HepG2 (cell line): Measurements from ENCODE around the gene TMEM200B.
"Not testable (repeated sequence)": the region's sequence is repeated elsewhere in the genome, so short reads cannot be mapped to it uniquely, and the experiment has no call there.

Experiments used
- CBFB ChIP-seq: sonication (generic); formaldehyde crosslinking; IDR thresholded peaks from 2 replicates; pipeline ENCODE4 v1.4.0; 2020; ENCODE audit warnings: missing genetic modification reagents
- CTCF ChIP-seq: sonication (generic); formaldehyde crosslinking; IDR thresholded peaks from 2 replicates; pipeline ENCODE4 v1.5.0; 2020; ENCODE audit warnings: mild to moderate bottlenecking, missing genetic modification reagents, moderate library complexity
- JUND ChIP-seq: sonication (generic); formaldehyde crosslinking; IDR thresholded peaks from 2 replicates; pipeline ENCODE4 v1.8.0; 2022; ENCODE audit warnings: mild to moderate bottlenecking, missing genetic modification reagents
- SAFB2 ChIP-seq: sonication (generic); formaldehyde crosslinking; IDR thresholded peaks from 2 replicates; pipeline ENCODE4 v1.5.1; 2020; ENCODE audit warnings: missing genetic modification reagents, low read depth, mild to moderate bottlenecking, borderline replicate concordance
- SALL2 ChIP-seq: sonication (generic); formaldehyde crosslinking; IDR thresholded peaks from 2 replicates; pipeline ENCODE4 v1.8.1; 2023; ENCODE audit warnings: mild to moderate bottlenecking, missing genetic modification reagents, inconsistent platforms
- SP2 ChIP-seq: sonication (generic); formaldehyde crosslinking; IDR thresholded peaks from 2 replicates; pipeline ENCODE4 v1.5.1; 2020; ENCODE audit warnings: mild to moderate bottlenecking, missing genetic modification reagents
- SRF ChIP-seq: IDR thresholded peaks from 2 replicates; pipeline ENCODE4 v1.6.1; 2011; ENCODE audit warnings: mild to moderate bottlenecking, low read depth, low read length, moderate library complexity
- ZNF232 ChIP-seq: sonication (generic); formaldehyde crosslinking; IDR thresholded peaks from 2 replicates; pipeline ENCODE4 v1.4.0; 2020; ENCODE audit warnings: missing genetic modification reagents, borderline replicate concordance
- ZNF235 ChIP-seq: sonication (generic); formaldehyde crosslinking; IDR thresholded peaks from 2 replicates; pipeline ENCODE4 v1.8.1; 2023; ENCODE audit warnings: mild to moderate bottlenecking, missing genetic modification reagents, borderline replicate concordance
- ZNF549 ChIP-seq: sonication (generic); formaldehyde crosslinking; IDR thresholded peaks from 2 replicates; pipeline ENCODE4 v1.5.0; 2020; ENCODE audit warnings: missing genetic modification reagents
- ZNF792 ChIP-seq: IDR thresholded peaks from 2 replicates; pipeline ENCODE4 v1.6.1; 2016
- TF ChIP-seq, protein P1 (sequence below), 2 experiments: sonication (generic) in 1 of 2; formaldehyde crosslinking in 1 of 2; IDR thresholded peaks; 2 replicates each; pipeline versions ENCODE4 v1.4.0 to v1.6.1; 2016 to 2020; ENCODE audit warnings: borderline replicate concordance in 1 of 2, low read depth in 1 of 2, mild to moderate bottlenecking in 1 of 2, missing genetic modification reagents in 1 of 2
- TF ChIP-seq, protein P2 (sequence below): sonication (generic); formaldehyde crosslinking; IDR thresholded peaks from 2 replicates; pipeline ENCODE4 v1.4.0; 2020; ENCODE audit warnings: missing genetic modification reagents

GRCh38 chr1:29131056-29131455, 7.4 kb upstream of the TMEM200B start:
- TF ChIP-seq ZNF232; SRF; CBFB (CRISPR knock-in tag); SALL2 (CRISPR knock-in tag); ZNF792 (CRISPR knock-in tag); CTCF (CRISPR knock-in tag); SP2 (CRISPR knock-in tag); ZNF235 (CRISPR knock-in tag); SAFB2 (CRISPR knock-in tag); JUND; ZNF549 (CRISPR knock-in tag): not testable (repeated sequence)
- TF ChIP-seq, protein P1, sequence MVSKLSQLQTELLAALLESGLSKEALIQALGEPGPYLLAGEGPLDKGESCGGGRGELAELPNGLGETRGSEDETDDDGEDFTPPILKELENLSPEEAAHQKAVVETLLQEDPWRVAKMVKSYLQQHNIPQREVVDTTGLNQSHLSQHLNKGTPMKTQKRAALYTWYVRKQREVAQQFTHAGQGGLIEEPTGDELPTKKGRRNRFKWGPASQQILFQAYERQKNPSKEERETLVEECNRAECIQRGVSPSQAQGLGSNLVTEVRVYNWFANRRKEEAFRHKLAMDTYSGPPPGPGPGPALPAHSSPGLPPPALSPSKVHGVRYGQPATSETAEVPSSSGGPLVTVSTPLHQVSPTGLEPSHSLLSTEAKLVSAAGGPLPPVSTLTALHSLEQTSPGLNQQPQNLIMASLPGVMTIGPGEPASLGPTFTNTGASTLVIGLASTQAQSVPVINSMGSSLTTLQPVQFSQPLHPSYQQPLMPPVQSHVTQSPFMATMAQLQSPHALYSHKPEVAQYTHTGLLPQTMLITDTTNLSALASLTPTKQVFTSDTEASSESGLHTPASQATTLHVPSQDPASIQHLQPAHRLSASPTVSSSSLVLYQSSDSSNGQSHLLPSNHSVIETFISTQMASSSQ (IDR thresholded peaks at IDR 0.05; ENCODE audit: low read depth) = not testable (repeated sequence)
- TF ChIP-seq, protein P1 (CRISPR knock-in tag; IDR thresholded peaks at IDR 0.05; ENCODE audit: borderline replicate concordance) = not testable (repeated sequence)
- TF ChIP-seq, protein P2, sequence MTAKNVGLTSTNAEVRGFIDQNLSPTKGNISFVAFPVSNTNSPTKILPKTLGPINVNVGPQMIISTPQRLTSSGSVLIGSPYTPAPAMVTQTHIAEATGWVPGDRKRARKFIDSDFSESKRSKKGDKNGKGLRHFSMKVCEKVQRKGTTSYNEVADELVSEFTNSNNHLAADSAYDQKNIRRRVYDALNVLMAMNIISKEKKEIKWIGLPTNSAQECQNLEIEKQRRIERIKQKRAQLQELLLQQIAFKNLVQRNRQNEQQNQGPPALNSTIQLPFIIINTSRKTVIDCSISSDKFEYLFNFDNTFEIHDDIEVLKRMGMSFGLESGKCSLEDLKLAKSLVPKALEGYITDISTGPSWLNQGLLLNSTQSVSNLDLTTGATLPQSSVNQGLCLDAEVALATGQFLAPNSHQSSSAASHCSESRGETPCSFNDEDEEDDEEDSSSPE (CRISPR knock-in tag) = not testable (repeated sequence)
